GM19397 (cell line): ENCODE measurements around the gene S100A5.
"Not testable (repeated sequence)": the region's sequence is repeated elsewhere in the genome, so short reads cannot be mapped to it uniquely, and the experiment has no call there.

ENCODE experiments used
- ATAC-seq: cut with Tn5 transposase; IDR thresholded peaks from one replicate; pipeline ENCODE4 v1.9.1; 2021; ENCODE audit warnings: mild to moderate bottlenecking, moderate library complexity; ENCODE audit not compliant: unreplicated experiment

S100A5 gene

GRCh38 chr1:153540394-153541361 is at the start of gene S100A5:
S100A5 (minus strand) TSS chr1:153540934; CDS start chr1:153540191, 743 bp downstream.
- no peak for ATAC-seq

GRCh38 chr1:153588482-153588881 is 47.7 kb upstream of the S100A5 start:
- no peak for ATAC-seq

GRCh38 chr1:153588033-153588432 is 47.3 kb upstream of the S100A5 start:
- ATAC-seq, result not testable (repeated sequence)

GRCh38 chr1:153587314-153587713 is 46.6 kb upstream of the S100A5 start:
- ATAC-seq, result no peak

GRCh38 chr1:153586347-153586746 is 45.6 kb upstream of the S100A5 start:
- ATAC-seq, result no peak

- ATAC-seq, result no peak
These were observed 44.3 kb upstream of the S100A5 start for GRCh38 chr1:153585006-153585405.

GRCh38 chr1:153583976-153584375 is 43.2 kb upstream of the S100A5 start:
- no peak for ATAC-seq

- not testable (repeated sequence) for ATAC-seq
These were observed 42.8 kb upstream of the S100A5 start for GRCh38 chr1:153583514-153583913.

GRCh38 chr1:153582836-153583235 is 42.1 kb upstream of the S100A5 start:
- ATAC-seq, result not testable (repeated sequence)

- no peak for ATAC-seq
These were observed 38.2 kb upstream of the S100A5 start for GRCh38 chr1:153578936-153579335.

- no peak for ATAC-seq
These were observed 37.8 kb upstream of the S100A5 start for GRCh38 chr1:153578490-153578889.

GRCh38 chr1:153577624-153578051 is 36.9 kb upstream of the S100A5 start:
- no peak for ATAC-seq

- ATAC-seq, result no peak
These were observed 36.4 kb upstream of the S100A5 start for GRCh38 chr1:153577138-153577537.

GRCh38 chr1:153575497-153575896 is 34.8 kb upstream of the S100A5 start:
- not testable (repeated sequence) for ATAC-seq

- ATAC-seq, result not testable (repeated sequence)
These were observed 34.4 kb upstream of the S100A5 start for GRCh38 chr1:153575081-153575491.

GRCh38 chr1:153573351-153573750 is 32.6 kb upstream of the S100A5 start:
- ATAC-seq, result no peak

GRCh38 chr1:153572569-153573015 is 31.9 kb upstream of the S100A5 start:
- peak; percentile 74 for ATAC-seq

- no peak for ATAC-seq
These were observed 31.0 kb upstream of the S100A5 start for GRCh38 chr1:153571706-153572105.

GRCh38 chr1:153570874-153571273 is 30.1 kb upstream of the S100A5 start:
- no peak for ATAC-seq

- no peak for ATAC-seq
These were observed 28.7 kb upstream of the S100A5 start for GRCh38 chr1:153569465-153569864.

GRCh38 chr1:153568367-153569099 is 27.8 kb upstream of the S100A5 start:
- no peak for ATAC-seq
